HepG2 (cell line): ENCODE measurements around the gene MICB. TPM values are rescaled to one million over a fixed set of nuclear protein-coding genes. Genes with fewer than 3 reads are reported as not detected.

ENCODE experiments used
- ELF3 ChIP-seq: IDR thresholded peaks from 2 replicates; pipeline ENCODE4 v1.6.1; 2016; ENCODE audit warnings: missing genetic modification reagents, missing compliant biosample characterization
- ETV5 ChIP-seq: IDR thresholded peaks from 2 replicates; pipeline ENCODE4 v1.6.1; 2018; ENCODE audit warnings: missing biosample characterization, missing genetic modification reagents, inconsistent platforms, borderline replicate concordance
- FUBP1 ChIP-seq: sonication (generic); formaldehyde crosslinking; IDR thresholded peaks from 2 replicates; pipeline ENCODE4 v1.5.1; 2020; ENCODE audit warnings: missing genetic modification reagents, mild to moderate bottlenecking, borderline replicate concordance
- GATA4 ChIP-seq: sonication (generic); IDR thresholded peaks from 2 replicates; pipeline ENCODE4 v1.6.1; 2016; ENCODE audit warnings: antibody characterized with exemption, low read depth, borderline replicate concordance
- MEF2D ChIP-seq: sonication (generic); formaldehyde crosslinking; IDR thresholded peaks from 2 replicates; pipeline ENCODE4 v1.5.1; 2020; ENCODE audit warnings: mild to moderate bottlenecking, missing genetic modification reagents
- NFE2L2 ChIP-seq: fragments of 150-350 bp; IDR thresholded peaks from 2 replicates; pipeline ENCODE4 v1.6.1; 2014; ENCODE audit warnings: low read length
- POLR2AphosphoS5 ChIP-seq: IDR thresholded peaks from 2 replicates; pipeline ENCODE4 v1.6.1; 2012; ENCODE audit warnings: low read depth, low read length
- RARA ChIP-seq: IDR thresholded peaks from 2 replicates; pipeline ENCODE4 v1.6.1; 2016; ENCODE audit warnings: missing genetic modification reagents, missing compliant biosample characterization
- STAT5B ChIP-seq: sonication (generic); formaldehyde crosslinking; IDR thresholded peaks from 2 replicates; pipeline ENCODE4 v1.4.0; 2020; ENCODE audit warnings: missing genetic modification reagents
- TRIM24 ChIP-seq: sonication (generic); formaldehyde crosslinking; IDR thresholded peaks from 2 replicates; pipeline ENCODE4 v1.8.0; 2022; ENCODE audit warnings: mild to moderate bottlenecking, missing genetic modification reagents
- ZBTB3 ChIP-seq: sonication (generic); formaldehyde crosslinking; IDR thresholded peaks from 2 replicates; pipeline ENCODE4 v1.4.0; 2020; ENCODE audit warnings: low read depth, mild to moderate bottlenecking, moderate library complexity, missing genetic modification reagents, borderline replicate concordance
- ZKSCAN1 ChIP-seq: fragments of 150-350 bp; IDR thresholded peaks from 2 replicates; pipeline ENCODE4 v1.6.1; 2014; ENCODE audit warnings: low read length
- ZNF281 ChIP-seq: sonication (generic); formaldehyde crosslinking; IDR thresholded peaks from 2 replicates; pipeline ENCODE4 v1.4.0; 2020; ENCODE audit warnings: missing genetic modification reagents, borderline replicate concordance
- ZNF646 ChIP-seq: sonication (generic); formaldehyde crosslinking; IDR thresholded peaks from 2 replicates; pipeline ENCODE4 v1.9.0; 2021; ENCODE audit warnings: mild to moderate bottlenecking, missing genetic modification reagents
- ZNF7 ChIP-seq: IDR thresholded peaks from 2 replicates; pipeline ENCODE4 v1.6.1; 2016; ENCODE audit warnings: missing biosample characterization, missing genetic modification reagents
- ZNF704 ChIP-seq: sonication (generic); formaldehyde crosslinking; IDR thresholded peaks from 2 replicates; pipeline ENCODE4 v1.8.1; 2023; ENCODE audit warnings: mild to moderate bottlenecking, inconsistent platforms, moderate library complexity, missing genetic modification reagents, borderline replicate concordance
- ZNF740 ChIP-seq: sonication (generic); formaldehyde crosslinking; IDR thresholded peaks from 2 replicates; pipeline ENCODE4 v1.4.0; 2020; ENCODE audit warnings: missing genetic modification reagents
- polyA plus RNA-seq, 8 experiments: library from polyadenylated mRNA; depleted of rRNA in 3 of 8; stranded (reverse) in 7 of 8; unstranded in 1 of 8; fragments of >200 nt; fragmentation: Illumina TruSeq in 4 of 8; extraction: Trizol in 4 of 8; gene quantifications; 2 replicates each; pipeline versions ENCODE4 v1.2.1 to v1.2.3, GENCODE V29; 2011 to 2016; ENCODE audit warnings: low read depth in 4 of 8, missing spikeins in 1 of 8, mixed read lengths in 1 of 8; ENCODE audit not compliant: insufficient read depth in 1 of 8
- total RNA-seq, 5 experiments: library from RNA; depleted of rRNA; stranded (reverse); fragments of >200 nt; fragmentation: Illumina TruSeq; extraction: Trizol; gene quantifications; 2 replicates each; pipeline ENCODE4 v1.2.3, GENCODE V29; 2016; ENCODE audit warnings: low read depth in 1 of 5

MICB gene
- total and polyA plus RNA-seq, 2 of the 13 experiments (the other 11 are each of a cell fraction or from before 2014, with no cell fraction given) = 12.5 to 12.8 TPM

GRCh38 chr6:31559958-31560696 is 62.2 kb downstream of the MICB start (continued):
- TF ChIP-seq ZNF281 (CRISPR knock-in tag) (peak; percentile 73), RARA (CRISPR knock-in tag) (peak; percentile 42; the same call in 1 of the 2 replicates), ELF3 (CRISPR knock-in tag) (0 out of 2 replicates have a peak, but pooled peaks have one; percentile 18), POLR2AphosphoS5 (no peak; the same call in 1 of the 2 replicates), STAT5B (CRISPR knock-in tag) (no peak), ZKSCAN1 (no peak), ZNF646 (CRISPR knock-in tag) (no peak), MEF2D (no peak), GATA4 (no peak), ETV5 (peak; percentile 56; the same call in 1 of the 2 replicates), ZNF704 (CRISPR knock-in tag) (no peak), NFE2L2 (no peak), ZNF740 (CRISPR knock-in tag) (no peak), FUBP1 (CRISPR knock-in tag) (no peak), ZNF7 (CRISPR knock-in tag) (no peak), TRIM24 (CRISPR knock-in tag) (no peak), ZBTB3 (CRISPR knock-in tag) (no peak)
